Suppressor macrophage (primary cell): ENCODE data around the gene CTRB1.
"Not testable (repeated sequence)": the region's sequence is repeated elsewhere in the genome, so short reads cannot be mapped to it uniquely, and the experiment has no call there.

Source experiments
- DNase-seq, 4 experiments: peaks; one replicate each; pipeline ENCODE4 v3.0.0-alpha.2; 2020 to 2022

Gene CTRB1

DNA sequence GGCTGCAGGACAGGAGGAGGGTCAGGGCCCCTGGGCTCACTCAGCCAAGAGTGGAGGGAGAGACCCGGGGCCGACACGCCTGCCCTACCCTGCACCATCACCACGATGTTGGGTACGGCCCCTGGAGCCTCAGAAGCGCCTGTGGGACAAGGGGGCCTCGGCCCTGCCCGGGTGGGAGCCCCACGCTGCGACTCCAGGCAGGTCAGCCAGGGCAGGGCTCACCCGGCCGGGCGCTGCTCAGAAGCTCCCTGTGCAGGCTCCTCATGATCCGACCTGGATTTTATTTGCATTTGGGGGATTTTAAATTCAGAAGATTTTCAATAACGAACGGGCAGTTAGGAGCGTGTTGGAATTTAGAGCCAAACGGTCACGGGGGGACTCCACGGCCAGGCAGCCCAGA lies 13.9 kb upstream of the CTRB1 start:
- not testable (repeated sequence) for DNase-seq

DNA sequence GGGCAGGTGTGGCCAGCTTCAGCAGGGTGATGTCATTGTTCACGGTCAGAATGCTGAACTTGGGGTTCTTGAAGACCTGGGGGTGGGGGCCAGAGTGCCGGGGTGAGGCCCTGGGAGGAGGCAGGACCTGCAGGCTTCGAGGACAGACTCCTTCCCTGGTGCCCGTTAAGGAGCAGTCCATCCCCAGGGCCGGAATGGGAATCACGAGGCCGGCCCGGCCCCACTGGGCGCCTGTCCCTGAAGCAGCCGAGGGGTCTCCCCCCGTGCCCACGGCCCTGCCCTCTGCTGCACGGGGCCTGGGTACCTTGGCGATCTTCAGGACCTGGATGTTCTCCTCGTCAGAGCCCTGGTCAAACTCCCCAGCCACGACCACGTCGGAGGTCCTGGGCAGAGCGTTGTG lies 13.3 kb upstream of the CTRB1 start:
- DNase-seq = not testable (repeated sequence)

DNA sequence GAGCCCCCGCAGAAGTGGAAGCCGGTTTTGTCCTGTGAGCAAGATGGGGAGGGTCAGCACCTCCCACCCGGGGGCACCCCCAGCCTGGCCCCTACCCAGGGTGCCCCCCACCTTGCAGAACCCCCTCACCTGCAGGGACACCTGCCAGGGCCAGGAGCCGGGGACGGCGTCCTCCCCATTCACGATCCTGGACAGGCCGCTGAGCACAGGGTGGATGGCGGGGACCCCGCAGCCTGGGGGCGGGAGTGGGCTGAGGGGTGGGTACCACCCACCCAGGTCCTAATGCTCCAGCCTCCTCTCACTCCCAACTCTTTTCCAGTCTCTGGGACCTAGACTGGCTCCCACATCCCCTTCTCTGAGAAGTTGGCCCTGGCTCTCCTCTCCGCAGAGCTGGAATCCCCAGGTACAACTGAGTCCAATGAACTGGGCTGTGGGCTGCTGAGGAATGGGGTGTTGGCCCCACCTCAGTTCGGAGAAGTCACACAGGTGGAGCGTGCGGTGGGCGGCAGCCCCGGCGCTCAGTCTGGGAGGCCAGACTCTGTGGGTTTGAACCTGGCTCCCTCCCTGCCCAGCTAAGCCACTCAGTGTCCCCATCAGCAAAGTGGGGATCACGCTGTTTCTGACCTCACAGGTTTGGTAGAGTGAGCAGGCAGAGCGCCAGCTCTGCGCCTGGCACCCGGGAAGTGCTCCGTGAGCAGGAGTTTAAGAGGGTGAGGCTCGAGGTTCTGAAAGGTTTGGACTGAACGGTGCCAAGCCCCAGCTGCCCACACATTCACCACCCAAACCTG lies 12.6 kb upstream of the CTRB1 start:
- not testable (repeated sequence) for DNase-seq

DNA sequence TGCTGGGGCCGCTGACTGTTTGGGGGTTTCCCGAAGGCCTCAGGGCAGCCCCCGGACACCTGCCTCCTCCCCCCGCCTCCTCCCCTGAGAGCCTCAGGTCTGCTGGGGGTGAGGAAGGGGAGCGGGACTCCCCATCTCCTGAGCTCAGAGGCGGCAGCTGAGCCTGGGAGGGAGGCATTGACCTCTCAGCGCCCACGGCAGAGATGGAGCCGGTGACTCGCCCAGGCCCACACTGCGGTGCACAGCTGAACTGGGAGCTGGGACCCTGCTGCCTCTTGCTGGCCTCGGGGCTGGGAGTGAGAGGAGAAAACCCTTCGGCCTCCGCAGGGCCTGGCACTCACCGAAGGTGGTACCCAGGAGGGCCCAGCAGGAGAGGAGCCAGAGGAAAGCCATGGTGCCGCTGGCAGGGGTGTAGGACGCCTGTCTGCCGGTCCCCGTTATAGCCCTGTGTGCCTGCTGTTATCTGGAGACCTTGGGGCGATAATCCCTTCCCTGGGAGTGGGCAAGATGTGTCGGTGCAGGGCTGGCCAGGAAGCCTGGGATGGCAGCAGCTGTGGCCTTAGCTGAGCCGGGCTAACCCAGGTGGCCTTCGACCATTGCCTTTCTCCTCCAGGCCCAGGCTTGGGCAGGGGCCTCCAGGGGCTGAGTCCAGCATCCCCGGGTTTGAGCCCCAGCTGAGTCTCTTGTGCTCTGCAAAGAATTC lies 11.9 kb upstream of the CTRB1 start, which contains the start of gene CTRB2:
CTRB2 (minus strand) TSS at position 413 of the 703 bp plus-strand sequence; CDS start at position 393, 20 bp downstream.
- no peak for DNase-seq

DNA sequence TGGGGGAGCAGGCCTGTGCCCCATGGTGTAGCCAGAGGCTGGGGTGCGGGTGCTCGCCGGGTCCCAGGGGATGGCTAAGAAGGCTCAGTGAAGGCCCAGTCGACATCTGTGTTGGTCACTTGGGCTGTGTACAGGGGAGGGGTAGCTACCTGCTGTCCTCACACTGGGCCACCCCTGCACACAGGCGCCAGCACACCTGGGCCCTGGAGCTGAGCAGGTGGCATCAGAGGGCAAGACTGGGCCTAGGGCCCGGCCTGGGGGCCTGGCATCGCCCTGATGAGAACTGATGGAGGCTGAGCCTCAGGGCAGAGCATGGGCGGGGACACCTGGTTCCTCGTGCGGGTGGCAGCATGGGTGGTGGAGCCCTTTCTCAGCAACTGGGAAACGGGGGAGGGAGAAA lies 11.0 kb upstream of the CTRB1 start:
- DNase-seq = no peak

DNA sequence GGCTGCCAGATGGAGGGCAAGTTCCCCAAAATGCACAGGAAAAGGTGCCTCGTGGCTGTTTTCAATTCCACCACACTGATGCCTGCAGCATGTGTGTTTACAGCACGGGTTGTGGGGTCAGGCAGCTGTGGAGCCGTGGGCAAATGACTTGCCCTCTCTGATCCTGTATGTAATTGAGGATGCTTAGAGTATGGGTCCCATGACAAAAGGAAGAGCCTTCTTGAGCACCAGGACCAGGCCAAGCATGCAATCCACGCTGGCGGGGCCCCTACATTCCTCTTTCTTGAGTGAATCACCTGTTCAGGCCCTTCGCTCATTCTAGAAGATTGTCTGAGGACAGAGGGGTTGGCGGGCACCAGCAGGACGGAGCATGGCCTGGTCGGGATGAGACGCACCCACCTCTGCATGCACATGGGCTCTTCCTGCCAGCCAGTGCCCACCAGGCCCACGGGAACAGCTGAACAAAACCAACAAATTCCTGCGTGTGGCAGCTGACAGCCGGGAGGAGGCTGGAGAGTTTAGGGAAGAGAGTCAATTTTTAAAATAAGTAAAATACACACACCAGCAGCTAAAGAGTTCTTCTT lies 10.5 kb upstream of the CTRB1 start:
- no peak for DNase-seq

DNA sequence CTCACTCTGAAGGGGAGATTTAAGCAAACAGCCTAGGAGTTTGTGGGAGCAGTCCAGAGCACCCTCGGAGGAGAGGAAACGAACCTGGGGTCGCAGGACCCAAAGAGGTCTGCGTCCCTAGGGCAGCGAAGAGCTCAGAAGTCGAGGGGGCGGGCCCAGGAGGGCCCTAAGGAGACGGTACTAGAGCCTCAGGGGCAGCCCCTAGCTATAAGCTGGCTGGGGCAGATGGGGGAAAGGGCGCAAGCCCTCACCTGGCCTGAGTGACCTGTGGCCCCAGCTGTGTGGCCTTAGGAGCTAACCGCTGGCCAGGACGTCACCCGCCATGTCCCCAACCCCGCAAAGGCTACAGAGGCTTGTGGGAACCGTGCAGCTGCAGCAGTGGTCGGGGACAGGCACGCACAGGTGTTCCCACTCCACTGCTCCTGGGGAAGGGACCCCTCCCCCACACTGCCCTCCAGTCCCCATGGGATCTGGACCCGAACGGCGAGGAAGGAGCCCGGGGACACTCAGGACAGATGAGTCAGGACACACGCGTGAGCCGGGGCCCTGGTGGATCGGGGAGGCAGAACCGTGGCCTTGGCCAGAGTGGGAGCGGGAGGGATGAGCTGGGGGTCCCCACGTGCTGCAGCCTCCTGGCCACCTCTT lies 9.8 kb upstream of the CTRB1 start:
- no peak for DNase-seq

DNA sequence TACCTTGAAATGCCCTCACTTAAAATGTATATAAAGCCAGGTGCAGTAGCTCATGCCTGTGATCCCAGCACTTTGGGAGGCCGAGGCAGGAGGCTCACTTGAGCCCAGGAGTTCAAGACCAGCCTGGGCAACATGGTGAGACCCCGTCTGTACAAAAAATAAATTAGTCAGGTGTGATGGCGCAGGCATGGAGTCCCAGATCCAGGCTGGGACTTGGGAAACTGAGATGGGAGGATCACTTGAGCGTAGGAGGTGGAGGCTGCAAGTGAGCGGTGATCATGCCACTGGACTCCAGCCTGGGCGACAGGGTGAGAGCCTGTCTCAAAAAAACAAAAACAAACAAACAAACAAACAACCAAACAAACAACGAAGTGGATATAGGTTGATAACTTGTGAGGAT lies 9.3 kb upstream of the CTRB1 start:
- DNase-seq = not testable (repeated sequence)

DNA sequence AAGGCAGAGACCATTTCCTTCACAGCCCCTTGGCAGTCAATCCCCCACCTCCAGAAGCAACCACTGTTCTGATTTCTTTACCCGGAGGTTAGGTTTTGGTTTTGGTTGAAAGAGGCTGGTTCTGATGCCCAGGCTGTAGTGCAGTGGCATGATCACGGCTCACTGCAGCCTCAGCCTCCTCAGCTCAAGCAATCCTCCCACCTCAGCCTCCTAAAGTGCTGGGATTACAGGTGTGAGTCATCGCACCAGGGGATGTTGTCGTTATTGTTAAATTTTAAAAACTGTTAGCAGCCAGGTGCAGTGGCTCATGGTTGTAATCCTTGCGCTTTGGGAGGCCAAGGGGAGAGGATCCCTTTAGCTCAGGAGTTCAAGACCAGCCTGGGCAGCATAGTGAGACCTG lies 8.8 kb upstream of the CTRB1 start:
- DNase-seq = no peak

DNA sequence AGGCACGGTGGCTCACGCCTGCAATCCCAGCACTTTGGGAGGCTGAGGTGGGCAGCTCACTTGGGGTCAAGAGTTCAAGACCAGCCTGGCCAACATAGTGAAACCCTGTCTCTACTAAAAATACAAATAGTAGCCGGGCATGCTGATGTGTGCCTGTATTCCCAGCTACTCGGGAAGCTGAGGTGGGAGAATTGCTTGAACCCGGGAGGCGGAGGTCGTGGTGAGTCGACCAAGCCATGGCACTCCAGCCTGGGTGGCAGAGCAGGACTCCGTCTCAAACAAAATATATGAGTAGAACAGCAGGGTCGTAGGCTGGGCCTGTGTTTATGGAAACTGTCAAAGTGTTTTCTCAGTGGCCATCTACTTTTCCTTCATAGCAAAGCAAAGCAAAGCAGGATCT lies 7.5 kb upstream of the CTRB1 start:
- not testable (repeated sequence) for DNase-seq

DNA sequence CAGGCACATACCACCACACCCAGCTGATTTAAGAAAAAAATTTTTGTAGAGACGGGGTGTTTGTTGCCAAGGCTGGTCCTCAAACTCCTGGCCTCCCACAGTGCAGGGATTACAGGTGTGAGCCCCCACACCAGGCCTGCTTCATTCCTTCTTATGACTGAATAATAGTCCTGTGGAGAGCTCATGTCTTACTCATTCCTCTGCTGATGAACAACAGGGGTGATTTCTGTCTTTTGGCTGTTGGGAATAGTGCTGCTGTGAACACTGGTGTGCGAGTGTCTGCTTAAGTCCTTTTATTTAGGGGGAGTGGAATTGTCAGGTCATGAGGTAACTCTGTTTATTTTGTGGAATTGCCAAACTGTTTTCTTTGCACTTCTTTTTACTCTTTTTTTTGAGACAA lies 2.7 kb upstream of the CTRB1 start:
- DNase-seq = no peak

DNA sequence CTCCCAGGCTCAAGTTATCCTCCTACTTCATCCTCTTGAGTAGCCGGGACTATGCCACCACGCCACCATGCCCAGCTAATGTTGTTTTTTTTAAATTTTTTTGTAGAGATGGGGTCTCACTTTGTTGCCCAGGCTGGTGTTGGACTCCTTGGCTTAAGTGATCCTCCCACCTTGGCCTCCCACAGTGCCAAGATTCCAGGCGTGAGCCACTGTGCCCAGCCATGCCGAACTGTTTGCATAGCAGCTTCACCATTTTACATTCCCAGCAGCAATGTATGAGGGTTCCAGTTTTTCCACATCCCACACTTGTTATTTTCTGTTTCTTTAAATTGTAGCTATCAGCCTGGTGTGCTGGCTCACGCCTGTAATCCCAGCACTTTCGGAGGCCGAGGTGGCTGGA lies 2.2 kb upstream of the CTRB1 start:
- DNase-seq = no peak

DNA sequence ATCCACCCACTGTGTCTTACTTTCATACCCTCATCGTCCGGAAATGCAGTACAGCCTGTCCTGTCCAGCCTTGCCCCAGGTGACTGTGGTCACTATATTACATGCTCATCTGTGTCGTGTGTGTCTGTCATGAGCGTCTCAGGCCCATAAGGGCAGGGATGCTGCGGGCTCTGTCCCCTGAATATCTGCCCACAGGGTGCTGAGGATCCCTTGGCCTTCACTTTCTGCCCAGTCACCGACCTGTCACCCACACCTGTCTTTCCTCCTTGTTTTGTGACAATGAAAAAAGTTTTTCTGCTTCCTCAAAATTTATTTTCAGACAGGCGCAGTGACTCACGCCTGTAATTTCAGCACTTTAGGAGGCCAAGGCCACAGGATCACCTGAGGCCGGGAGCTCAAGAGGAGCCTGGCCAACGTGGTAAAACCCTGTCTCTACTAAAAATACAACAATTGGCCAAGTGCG lies 1.4 kb upstream of the CTRB1 start:
- DNase-seq = no peak

DNA sequence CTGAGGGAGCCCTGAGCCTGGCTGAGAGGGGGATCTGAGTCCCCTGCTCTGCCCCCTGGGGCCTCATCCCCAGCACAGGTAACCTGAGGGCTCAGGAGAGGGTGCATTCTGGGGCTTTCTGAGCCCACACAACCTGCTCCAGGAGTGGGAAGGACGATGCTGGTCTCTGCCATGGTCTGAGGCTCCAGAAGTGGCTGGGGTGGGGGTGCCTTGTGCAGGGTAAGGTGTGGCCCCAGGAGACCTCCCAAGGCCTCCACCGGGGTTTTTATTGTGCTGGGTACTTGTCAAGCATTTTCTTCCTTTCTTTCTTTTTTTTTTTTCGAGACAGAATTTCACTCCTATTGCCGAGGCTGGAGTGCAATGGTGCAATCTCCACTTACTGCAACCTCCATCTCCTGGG lies 300 bp downstream of the CTRB1 start:
- DNase-seq = no peak

DNA sequence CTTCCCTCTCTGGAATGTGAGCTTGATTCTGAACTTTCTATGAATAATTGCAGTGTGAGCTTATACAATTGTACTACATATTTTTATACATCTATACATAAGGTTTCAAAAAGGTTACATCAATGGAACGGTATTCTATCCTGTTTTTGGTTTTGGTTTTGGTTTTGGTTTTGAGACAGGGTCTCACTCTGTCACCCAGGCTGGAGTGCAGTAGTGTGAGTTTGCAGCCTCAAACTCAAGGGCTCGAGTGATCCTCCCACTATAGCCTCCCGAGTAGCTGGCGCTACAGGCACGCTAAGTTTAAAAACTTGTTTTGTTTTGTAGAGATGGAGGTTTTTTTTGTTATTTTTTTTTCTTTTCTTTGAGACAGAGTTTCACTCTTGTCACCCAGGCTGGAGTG lies 1.1 kb downstream of the CTRB1 start:
- no peak for DNase-seq

DNA sequence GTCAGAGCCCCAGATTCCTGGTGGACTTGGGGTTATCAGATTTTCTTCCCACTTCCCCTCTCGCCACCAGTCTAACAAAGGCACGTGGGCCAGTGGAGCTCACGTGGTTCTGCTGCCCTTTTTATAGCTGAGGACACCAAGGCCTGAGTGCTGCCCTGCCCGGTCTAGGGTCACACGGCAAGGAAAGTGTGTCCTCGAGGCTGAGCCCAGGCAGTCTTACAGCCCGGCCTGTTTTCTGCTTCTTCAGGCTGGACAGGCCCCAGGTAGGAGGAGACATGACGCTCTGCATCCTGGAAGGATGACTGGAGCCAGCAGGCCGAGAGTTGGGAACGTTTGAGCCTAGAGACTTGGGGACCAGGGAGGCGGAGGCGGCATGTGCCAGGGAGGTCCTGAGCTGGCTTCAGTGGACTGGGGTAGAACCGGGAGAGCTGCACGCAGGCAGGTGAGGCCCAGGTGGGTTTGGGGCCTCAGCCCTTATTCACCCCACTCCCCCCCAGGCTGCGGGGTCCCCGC lies 3.5 kb downstream of the CTRB1 start:
- DNase-seq = peak; percentile 44 to 70 (median 65)

DNA sequence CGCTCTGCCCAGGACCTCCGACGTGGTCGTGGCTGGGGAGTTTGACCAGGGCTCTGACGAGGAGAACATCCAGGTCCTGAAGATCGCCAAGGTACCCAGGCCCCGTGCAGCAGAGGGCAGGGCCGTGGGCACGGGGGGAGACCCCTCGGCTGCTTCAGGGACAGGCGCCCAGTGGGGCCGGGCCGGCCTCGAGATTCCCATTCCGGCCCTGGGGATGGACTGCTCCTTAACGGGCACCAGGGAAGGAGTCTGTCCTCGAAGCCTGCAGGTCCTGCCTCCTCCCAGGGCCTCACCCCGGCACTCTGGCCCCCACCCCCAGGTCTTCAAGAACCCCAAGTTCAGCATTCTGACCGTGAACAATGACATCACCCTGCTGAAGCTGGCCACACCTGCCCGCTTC lies 4.3 kb downstream of the CTRB1 start:
- not testable (repeated sequence) for DNase-seq

DNA sequence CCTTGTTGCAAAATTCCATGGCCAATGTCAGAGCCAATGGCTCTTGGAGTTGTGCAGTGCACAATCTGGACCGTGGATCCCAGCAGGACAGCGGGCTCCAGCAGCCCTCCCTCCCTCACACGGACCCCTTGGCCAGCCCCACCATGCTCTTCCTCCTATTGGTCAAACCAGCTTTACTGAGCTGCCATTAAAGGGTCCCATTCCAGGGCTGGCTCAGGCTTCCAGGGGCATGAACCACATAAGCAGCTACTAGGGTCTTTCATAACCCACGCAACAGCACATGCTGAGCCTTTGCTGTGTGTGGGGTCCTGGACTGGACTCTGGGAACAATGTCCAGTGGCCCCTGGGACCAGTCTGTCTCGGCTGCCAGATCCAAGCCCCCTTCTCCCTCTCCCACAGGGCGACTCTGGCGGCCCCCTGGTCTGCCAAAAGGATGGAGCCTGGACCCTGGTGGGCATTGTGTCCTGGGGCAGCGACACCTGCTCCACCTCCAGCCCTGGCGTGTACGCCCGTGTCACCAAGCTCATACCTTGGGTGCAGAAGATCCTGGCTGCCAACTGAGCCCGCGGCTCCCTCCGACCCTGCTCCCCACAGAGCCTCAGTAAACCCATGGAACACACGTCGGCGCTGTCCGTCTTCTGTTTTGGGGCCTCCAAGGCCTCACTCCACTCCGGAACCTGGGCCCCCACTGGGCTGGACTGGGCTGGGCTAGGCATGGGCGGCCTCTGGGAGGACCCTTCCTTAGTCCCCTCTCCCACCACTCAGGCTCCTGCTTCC lies 5.7 kb downstream of the CTRB1 start:
- DNase-seq = no peak

DNA sequence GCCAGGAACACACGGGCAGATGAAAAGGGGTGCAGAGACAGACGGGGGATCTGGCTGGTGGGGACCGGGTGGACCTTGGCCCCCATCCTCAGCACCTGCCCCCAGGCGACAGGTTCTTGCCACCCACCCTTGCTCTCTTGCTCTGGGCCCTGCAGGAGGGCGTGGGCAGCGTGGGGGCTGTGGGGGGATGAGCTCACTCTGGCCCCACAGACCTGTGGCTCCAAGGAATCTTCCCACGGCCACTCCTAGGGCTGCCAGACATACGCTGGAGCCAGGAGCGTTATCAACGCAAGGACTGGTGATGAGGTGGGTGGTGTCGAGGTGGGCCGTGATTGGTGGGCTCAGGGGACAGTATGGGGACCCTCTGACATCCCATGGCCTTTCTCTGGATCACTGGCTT lies 6.3 kb downstream of the CTRB1 start:
- no peak for DNase-seq

DNA sequence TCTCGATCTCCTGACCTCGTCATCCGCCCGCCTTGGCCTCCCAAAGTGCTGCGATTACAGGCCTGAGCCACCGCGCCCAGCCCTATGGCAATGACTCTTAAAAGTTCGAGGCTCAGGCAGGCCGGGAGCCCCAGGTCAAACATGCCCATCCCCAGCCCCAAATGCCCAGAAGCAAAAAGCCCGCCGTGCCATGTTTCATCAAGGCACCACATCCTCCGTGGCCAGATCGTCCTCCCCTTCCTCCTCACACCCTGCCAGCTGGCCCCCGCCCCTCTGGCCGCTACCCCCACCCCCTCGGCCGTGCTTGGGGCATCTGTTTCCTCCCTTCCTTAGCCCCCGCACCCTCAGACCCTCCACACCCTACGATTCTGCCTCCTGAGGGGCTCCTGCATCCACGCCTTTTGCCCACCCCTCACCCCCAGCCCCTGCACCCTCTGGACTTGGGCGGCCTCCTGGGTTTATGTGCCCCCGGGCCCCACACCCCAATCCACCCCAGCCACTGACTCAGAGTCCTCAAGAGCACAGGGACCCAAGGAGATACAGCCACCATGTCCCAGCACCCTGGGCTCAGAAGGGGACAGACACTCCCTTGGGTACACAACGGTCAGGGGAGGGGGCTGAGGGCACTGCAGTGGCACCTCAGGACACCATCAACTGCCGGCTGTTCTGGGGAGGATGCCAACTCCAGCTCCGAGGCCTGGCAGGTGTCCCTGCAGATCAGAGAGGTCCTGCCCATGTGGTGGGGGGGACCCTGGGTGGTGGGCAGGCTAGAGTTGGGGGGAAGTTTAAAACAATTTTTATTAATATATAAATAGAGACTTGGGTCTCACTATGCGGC lies 7.1 kb downstream of the CTRB1 start:
- no peak for DNase-seq
